H1 (cell line): ENCODE data around the gene CD47. TPM values are rescaled to one million over a fixed set of nuclear protein-coding genes. Genes with fewer than 3 reads are reported as not detected.

ENCODE experiments used
- CTCF ChIA-PET: fragments of 300-600 bp; sonication (Branson Sonifier 250); formaldehyde crosslinking; loops from one replicate; lab custom pipeline; 2021; ENCODE audit not compliant: partially characterized antibody; lab: Charles Lee
- POLR2A ChIA-PET: fragments of 300-600 bp; sonication (Branson Sonifier 250); formaldehyde crosslinking; loops from one replicate; lab custom pipeline; 2021; ENCODE audit warnings: inconsistent platforms; ENCODE audit not compliant: partially characterized antibody; lab: Charles Lee
- DNase-seq, 2 experiments: peaks; one replicate each; pipeline versions ENCODE4 v3.0.0 to v3.0.0-alpha.2; 2010 to 2022; ENCODE audit warnings: low spot score in 2 of 2, low read depth in 1 of 2, mixed read lengths in 1 of 2
- FAIRE-seq: peaks from 2 replicates; lab custom pipeline; 2011; peaks lifted over from hg19 to GRCh38; lab: Jason Lieb, UNC
- H2AFZ ChIP-seq: 2 replicates; pipeline ENCODE4 v1.8.1; 2012; ENCODE audit warnings: low read length, inconsistent platforms
- H2AK5ac ChIP-seq: 2 replicates; pipeline ENCODE4 v1.6.1; 2013; ENCODE audit warnings: low read depth, low read length
- H2BK120ac ChIP-seq: replicated peaks from 2 replicates; pipeline ENCODE3; 2013; ENCODE audit warnings: low read depth, low read length, inconsistent platforms
- H2BK12ac ChIP-seq: 2 replicates; pipeline ENCODE4 v1.6.1; 2013; ENCODE audit warnings: low read depth, low read length
- H2BK15ac ChIP-seq: 2 replicates; pipeline ENCODE4 v1.6.1; 2013; ENCODE audit warnings: low read length
- H2BK20ac ChIP-seq: 2 replicates; pipeline ENCODE4 v1.6.1; 2013; ENCODE audit warnings: low read length
- H2BK5ac ChIP-seq: 2 replicates; pipeline ENCODE4 v1.6.1; 2013; ENCODE audit warnings: low read depth, low read length
- H3K14ac ChIP-seq: 2 replicates; pipeline ENCODE4 v1.6.1; 2013; ENCODE audit warnings: inconsistent platforms; ENCODE audit not compliant: insufficient read length
- H3K18ac ChIP-seq: 2 replicates; pipeline ENCODE4 v1.6.1; 2013; ENCODE audit warnings: low read length; ENCODE audit errors: extremely low read depth
- H3K23ac ChIP-seq: 2 replicates; pipeline ENCODE4 v1.6.1; 2013; ENCODE audit warnings: inconsistent platforms; ENCODE audit not compliant: insufficient read length
- H3K23me2 ChIP-seq: 2 replicates; pipeline ENCODE4 v1.6.1; 2013; ENCODE audit warnings: low read depth, low read length
- H3K27ac ChIP-seq: 2 replicates; pipeline ENCODE4 v1.6.1; 2011; ENCODE audit warnings: low read depth, low read length, inconsistent platforms
- H3K27me3 ChIP-seq, 4 experiments: replicated peaks in 1 of 4; 1 replicate in 1 of 4; 2 replicates in 3 of 4; pipeline versions ENCODE4 v1.6.1 to v1.8.1; 2011 to 2013; ENCODE audit warnings: low read length in 3 of 4, mild to moderate bottlenecking in 3 of 4, inconsistent platforms in 2 of 4, mixed read lengths in 2 of 4, moderate library complexity in 1 of 4; ENCODE audit not compliant: control insufficient read depth in 3 of 4, insufficient read depth in 3 of 4; ENCODE audit errors: extremely low read depth in 1 of 4
- H3K36me3 ChIP-seq, 4 experiments: 2 replicates each; pipeline versions ENCODE4 v1.6.1 to v1.8.1; 2011 to 2013; ENCODE audit warnings: mild to moderate bottlenecking in 4 of 4, low read length in 3 of 4, moderate library complexity in 2 of 4, control low read depth in 1 of 4, inconsistent platforms in 1 of 4; ENCODE audit not compliant: insufficient read depth in 4 of 4, control insufficient read depth in 2 of 4
- H3K4ac ChIP-seq: replicated peaks from 2 replicates; pipeline ENCODE3; 2013; ENCODE audit warnings: low read length, low read depth, mixed read lengths, inconsistent platforms; ENCODE audit not compliant: insufficient read length
- H3K4me1 ChIP-seq, 4 experiments: replicated peaks in 1 of 4; 1 replicate in 1 of 4; 2 replicates in 3 of 4; pipeline versions ENCODE4 v1.6.1 to v1.8.1; 2011 to 2013; ENCODE audit warnings: low read length in 3 of 4, inconsistent platforms in 2 of 4, mixed read lengths in 1 of 4; ENCODE audit not compliant: insufficient read depth in 4 of 4, control insufficient read depth in 3 of 4
- H3K4me2 ChIP-seq, 2 experiments: 2 replicates each; pipeline versions ENCODE4 v1.6.1 to v1.8.1; 2011 to 2013; ENCODE audit warnings: low read depth in 2 of 2, low read length in 2 of 2, control low read depth in 1 of 2, inconsistent platforms in 1 of 2, mild to moderate bottlenecking in 1 of 2; ENCODE audit not compliant: insufficient read depth in 1 of 2
- H3K4me3 ChIP-seq, 4 experiments: fragments of 200-600, 300-600 bp in 1 of 4; sonication (generic), shearing (Covaris generic), sonication (Bioruptor Twin) in 1 of 4; 2 replicates each; pipeline versions ENCODE4 v1.5.1 to v1.8.1; 2011 to 2016; ENCODE audit warnings: low read length in 4 of 4, low read depth in 3 of 4, control low read depth in 2 of 4, inconsistent platforms in 2 of 4, mild to moderate bottlenecking in 2 of 4, mixed read lengths in 1 of 4, moderate library complexity in 1 of 4; ENCODE audit not compliant: insufficient read depth in 2 of 4; ENCODE audit errors: extremely low read depth in 1 of 4
- H3K56ac ChIP-seq: replicated peaks from 2 replicates; pipeline ENCODE3; 2013; ENCODE audit warnings: low read depth, mild to moderate bottlenecking, mixed read lengths, low read length, inconsistent platforms; ENCODE audit not compliant: insufficient read length
- H3K79me1 ChIP-seq: 2 replicates; pipeline ENCODE4 v1.6.1; 2013; ENCODE audit warnings: low read depth, low read length, control low read depth
- H3K79me2 ChIP-seq, 2 experiments: 2 replicates each; pipeline versions ENCODE4 v1.6.1 to v1.8.1; 2012 to 2013; ENCODE audit warnings: low read length in 2 of 2, mild to moderate bottlenecking in 2 of 2, inconsistent platforms in 1 of 2; ENCODE audit not compliant: insufficient read depth in 2 of 2, control insufficient read depth in 1 of 2
- H3K9ac ChIP-seq, 4 experiments: replicated peaks in 1 of 4; 1 replicate in 1 of 4; 2 replicates in 3 of 4; pipeline versions ENCODE4 v1.6.1 to v1.8.1; 2011 to 2013; ENCODE audit warnings: low read depth in 3 of 4, low read length in 3 of 4, control low read depth in 2 of 4, mild to moderate bottlenecking in 2 of 4, moderate library complexity in 2 of 4, inconsistent platforms in 1 of 4; ENCODE audit errors: extremely low read depth in 1 of 4
- H3K9me3 ChIP-seq, 2 experiments: 2 replicates each; pipeline versions ENCODE4 v1.6.1 to v1.8.1; 2012 to 2013; ENCODE audit warnings: mild to moderate bottlenecking in 2 of 2, moderate library complexity in 2 of 2, control low read depth in 1 of 2, inconsistent platforms in 1 of 2, low read depth in 1 of 2, low read length in 1 of 2, mixed read lengths in 1 of 2; ENCODE audit not compliant: insufficient read depth in 2 of 2
- H4K20me1 ChIP-seq, 2 experiments: replicated peaks in 1 of 2; 2 replicates each; pipeline versions ENCODE3 to v1.8.1; 2011 to 2013; ENCODE audit warnings: inconsistent platforms in 2 of 2, low read length in 2 of 2, mild to moderate bottlenecking in 1 of 2; ENCODE audit not compliant: insufficient read depth in 2 of 2, control insufficient read depth in 1 of 2
- H4K5ac ChIP-seq: 2 replicates; pipeline ENCODE4 v1.6.1; 2013; ENCODE audit warnings: low read length, low read depth, mixed read lengths, inconsistent platforms; ENCODE audit not compliant: insufficient read length
- H4K8ac ChIP-seq: 2 replicates; pipeline ENCODE4 v1.8.0; 2013; ENCODE audit warnings: mild to moderate bottlenecking, moderate library complexity, low read length, inconsistent platforms; ENCODE audit not compliant: insufficient read depth; ENCODE audit errors: extremely low read depth
- H4K91ac ChIP-seq: replicated peaks from 2 replicates; pipeline ENCODE3; 2013; ENCODE audit warnings: low read length, mixed read lengths, inconsistent platforms; ENCODE audit not compliant: insufficient read length
- CHD7 ChIP-seq: fragments of 300-600 bp; sonication (generic); IDR thresholded peaks from 2 replicates; pipeline ENCODE4 v1.7.1; 2012; ENCODE audit warnings: low read length, moderate library complexity, mild to moderate bottlenecking, inconsistent platforms; ENCODE audit not compliant: insufficient replicate concordance
- WGBS, 2 experiments: shearing (Covaris generic) in 1 of 2; methylation state at CpG; one replicate each; pipeline versions ENCODE4 v1.1.6 to v1.1.7; 2013 to 2015; ENCODE audit warnings: low lambda C conversion rate in 2 of 2, mixed read lengths in 2 of 2, inconsistent platforms in 1 of 2, low coverage in 1 of 2, missing lambda C conversion rate in 1 of 2; ENCODE audit not compliant: insufficient replicate concordance in 2 of 2, insufficient coverage in 1 of 2, insufficient read length in 1 of 2; ENCODE audit errors: extremely low coverage in 1 of 2, missing lambda C conversion rate in 1 of 2; 5-methylcytosine and 5-hydroxymethylcytosine counted together
- polyA plus RNA-seq, 7 experiments: library from polyadenylated mRNA; depleted of rRNA in 3 of 7; stranded (reverse) in 5 of 7; unstranded in 2 of 7; fragments of >200 nt in 5 of 7; fragments of 200-250 nt in 2 of 7; gene quantifications; 1 replicate in 5 of 7; 2 replicates in 1 of 7; 4 replicates in 1 of 7; pipeline versions ENCODE4 v1.2.1 to v1.2.3, GENCODE V29; 2011 to 2013; ENCODE audit warnings: missing spikeins in 2 of 7, mixed read lengths in 2 of 7
- total RNA-seq: library from RNA; stranded (reverse); fragmentation: NEBNext Ultra II Directional; extraction: Animal tissue kit (Norgen Biotek cat#: 25700); gene quantifications from 2 replicates; pipeline ENCODE4 v1.2.1, GENCODE V29; 2021

CD47 gene
- total and polyA plus RNA-seq, 2 of the 8 experiments (the other 6 are each of a cell fraction or from before 2014, with no cell fraction given): 14.4 to 19.3 TPM

- no peak overlapping the region for H3K9ac ChIP-seq
- no peak overlapping the region for H3K27ac ChIP-seq
- WGBS, 2 experiments: 77% methylated on average over 4 of the region's 4 CpGs; no CpG with 5 or more reads in 1 of the 2 experiments
- FAIRE-seq (no peak), DNase-seq (no peak)
- no peak overlapping the region for H4K8ac ChIP-seq
- ChIA-PET POLR2A (no interaction called here), CTCF (no interaction called here)
- no peaks in the 10 kb centered on the region for H3K23me2 ChIP-seq
- no peak overlapping the region for H2AFZ ChIP-seq
- H3K56ac ChIP-seq: no peak overlapping the region
- no peak overlapping the region for H3K4ac ChIP-seq
- no peaks in the 10 kb centered on the region for H3K36me3 ChIP-seq
- H3K4me1 ChIP-seq: no peaks in the 10 kb centered on the region; a peak in 2 of 7 replicates
- no peak overlapping the region for H3K23ac ChIP-seq
- no peak overlapping the region for H2BK15ac ChIP-seq
- H3K18ac ChIP-seq: no peak overlapping the region
- H2BK120ac ChIP-seq: no peak overlapping the region
- H3K4me2 ChIP-seq: no peak overlapping the region
- H3K9me3 ChIP-seq: no peaks in the 10 kb centered on the region
- H4K20me1 ChIP-seq: no peaks in the 10 kb centered on the region
- H4K5ac ChIP-seq: no peak overlapping the region
- H3K4me3 ChIP-seq: no peak overlapping the region
- no peaks in the 10 kb centered on the region for H3K27me3 ChIP-seq
- H2BK5ac ChIP-seq: no peak overlapping the region
- H3K14ac ChIP-seq: no peak overlapping the region
- H3K79me2 ChIP-seq: no peaks in the 10 kb centered on the region
- no peaks in the 10 kb centered on the region for H3K79me1 ChIP-seq
- no peak overlapping the region for H4K91ac ChIP-seq
- H2BK20ac ChIP-seq: no peak overlapping the region
- no peak overlapping the region for H2BK12ac ChIP-seq
- no peak overlapping the region for H2AK5ac ChIP-seq
- TF ChIP-seq CHD7: no peak
Observed at GRCh38 chr3:108035751-108036150, 55.1 kb downstream of the CD47 start.
